GM19395 (cell line): ENCODE results near the gene TRIP6.

ENCODE experiments used
- ATAC-seq: cut with Tn5 transposase; IDR thresholded peaks from one replicate; pipeline ENCODE4 v1.9.1; 2021; ENCODE audit warnings: mild to moderate bottlenecking, moderate library complexity; ENCODE audit not compliant: unreplicated experiment

TRIP6 gene

DNA sequence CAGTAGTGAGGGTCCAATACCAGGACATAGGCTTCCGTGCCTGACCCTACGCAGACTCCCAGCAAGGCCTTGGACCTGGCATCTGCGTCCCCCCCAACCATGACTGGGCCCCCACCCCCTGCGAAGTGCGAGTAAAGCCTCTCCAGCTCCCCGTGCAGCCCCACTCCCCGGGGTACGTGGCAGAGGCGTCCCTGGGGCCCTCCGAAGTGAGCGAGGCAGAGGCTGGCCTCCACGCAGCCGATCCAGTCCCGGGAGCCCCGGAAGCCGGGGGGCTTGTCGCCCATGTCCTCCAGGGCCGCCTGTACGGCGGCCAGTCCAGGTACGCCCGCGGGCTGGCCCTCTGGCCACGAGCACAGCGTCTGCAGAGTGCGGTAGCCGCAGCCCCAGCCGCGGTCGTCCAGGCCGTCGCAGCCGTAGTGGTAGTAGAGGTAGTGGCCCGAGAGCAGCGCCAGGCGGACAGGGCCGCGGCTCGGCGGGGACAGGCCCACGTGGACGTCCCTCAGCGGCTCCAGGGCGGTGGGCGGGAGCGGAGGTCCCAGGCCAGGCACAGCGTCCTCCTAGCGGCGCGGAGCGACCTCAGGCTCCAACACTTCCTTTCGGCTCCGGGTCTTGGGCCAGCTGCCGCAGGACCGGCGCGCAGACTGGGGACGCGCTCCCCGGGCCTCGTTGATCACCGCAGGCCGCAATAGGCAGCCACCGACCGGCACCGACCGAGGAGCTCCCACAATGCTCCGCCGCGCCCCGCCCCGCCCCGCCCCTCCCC, 22.0 kb downstream of the TRIP6 start, which contains the start of gene UFSP1:
Gene UFSP1 (minus strand): TSS at position 728 of the 763 bp plus-strand sequence. CDS start 444 bp downstream, at position 284.
- ATAC-seq: peak; percentile 24

GRCh38 chr7:100890653-100891567, 23.7 kb downstream of the TRIP6 start:
- ATAC-seq: no peak

- ATAC-seq: no peak
These were observed 24.5 kb downstream of the TRIP6 start for GRCh38 chr7:100891568-100892247.

DNA sequence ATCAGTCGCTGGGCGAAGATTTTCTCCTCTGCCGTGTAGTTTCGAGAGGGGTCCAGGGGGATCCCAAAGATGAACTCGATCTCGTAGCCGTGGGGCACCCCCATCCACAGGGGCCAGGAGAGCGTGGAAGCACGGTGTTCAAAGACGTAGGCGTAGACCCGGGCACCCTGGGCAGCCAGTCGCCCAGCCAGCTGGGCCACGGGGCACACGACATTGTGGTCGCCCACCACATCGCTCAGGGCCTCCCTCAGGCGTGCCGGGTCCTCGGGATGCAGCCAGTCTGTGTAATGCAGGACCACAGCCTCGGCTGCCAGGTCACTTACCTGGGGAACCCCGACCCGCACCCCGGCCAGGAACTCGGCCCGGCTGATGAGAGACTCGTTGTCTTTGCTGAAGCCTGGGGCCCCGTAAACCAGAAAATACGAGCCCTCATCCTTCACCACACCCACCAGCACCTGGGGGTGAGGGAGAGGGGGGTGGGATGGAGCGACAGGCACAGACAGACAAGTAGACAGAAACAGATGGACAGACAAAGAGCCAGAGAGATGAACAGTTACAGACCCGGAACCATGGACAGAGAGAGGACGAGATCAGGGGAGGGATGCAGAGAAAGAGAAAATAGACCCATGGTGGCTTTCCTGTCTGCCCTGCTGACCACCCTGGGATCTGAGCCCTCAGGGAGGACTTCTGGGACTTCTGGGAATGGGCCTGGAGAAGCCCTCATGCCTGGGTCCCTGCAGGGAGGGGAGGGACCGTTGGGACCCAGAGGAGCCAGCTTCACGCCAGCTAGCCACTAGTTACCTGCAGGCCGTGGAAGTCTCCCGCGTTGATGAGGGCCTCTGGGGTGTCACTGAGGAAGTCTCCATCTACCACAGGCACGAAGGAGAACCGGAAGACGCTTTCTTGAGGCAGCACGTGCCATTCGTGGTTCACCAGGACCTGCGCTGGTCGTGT, 25.5 kb downstream of the TRIP6 start:
- ATAC-seq: no peak

- ATAC-seq: no peak
These were observed 26.2 kb downstream of the TRIP6 start for GRCh38 chr7:100893318-100893895.

GRCh38 chr7:100893910-100894721, 26.9 kb downstream of the TRIP6 start:
- ATAC-seq: no peak

- no peak for ATAC-seq
These were observed 27.9 kb downstream of the TRIP6 start for GRCh38 chr7:100894860-100895700.

DNA sequence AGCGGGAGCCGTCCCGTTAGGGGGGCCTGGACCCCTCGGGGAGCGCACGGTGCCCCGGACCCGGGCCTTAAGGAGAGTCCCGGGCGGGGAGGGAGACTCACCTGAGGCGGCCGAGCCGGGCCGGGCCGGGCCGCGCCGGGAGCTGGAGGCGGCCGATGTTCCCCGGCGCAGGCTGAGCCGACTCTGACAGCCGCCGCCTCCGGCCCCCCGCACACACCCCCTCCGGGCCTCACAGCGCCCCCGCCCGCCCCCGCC, 28.4 kb downstream of the TRIP6 start, which contains the start of gene ACHE:
Gene ACHE (minus strand): TSS at position 188 of the 255 bp plus-strand sequence. CDS start 1,656 bp downstream, outside the sequence.
- no peak for ATAC-seq

DNA sequence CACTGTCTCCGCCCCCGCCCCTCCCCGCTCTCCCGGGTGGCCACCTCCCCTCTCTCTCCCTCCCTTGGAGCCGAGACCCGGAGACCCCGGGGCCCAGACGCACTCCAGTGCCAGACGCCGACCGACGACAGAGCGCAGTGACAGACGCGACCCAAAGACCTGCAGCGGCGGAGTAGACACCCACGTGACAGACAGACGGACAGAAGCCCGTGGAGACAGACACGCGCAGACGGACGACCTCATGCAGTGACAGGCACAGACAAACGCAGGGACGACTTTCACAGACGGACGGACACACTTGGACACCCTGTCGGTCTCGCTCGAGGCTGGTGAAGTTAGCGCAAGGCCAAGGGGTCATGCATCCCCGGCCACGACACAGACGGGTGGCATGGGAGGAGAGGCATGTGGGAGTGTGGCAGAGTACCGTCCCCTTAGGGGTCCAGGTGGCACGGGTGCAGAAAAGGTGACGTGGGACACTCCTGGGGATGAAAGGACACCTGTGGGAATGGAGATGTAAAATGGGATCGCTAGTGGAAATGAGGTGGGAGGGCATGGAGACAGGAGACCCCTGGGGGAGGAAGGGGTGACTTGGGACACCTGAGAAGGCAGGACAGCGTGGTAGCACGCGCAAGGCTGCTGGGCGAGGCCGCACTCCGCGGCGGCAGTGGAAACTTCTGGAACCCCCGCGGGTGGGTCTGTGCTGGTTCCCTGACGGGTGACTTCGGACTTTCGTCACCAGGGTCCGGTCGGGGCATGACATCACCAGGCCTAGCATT, 29.0 kb downstream of the TRIP6 start:
- ATAC-seq: no peak

DNA sequence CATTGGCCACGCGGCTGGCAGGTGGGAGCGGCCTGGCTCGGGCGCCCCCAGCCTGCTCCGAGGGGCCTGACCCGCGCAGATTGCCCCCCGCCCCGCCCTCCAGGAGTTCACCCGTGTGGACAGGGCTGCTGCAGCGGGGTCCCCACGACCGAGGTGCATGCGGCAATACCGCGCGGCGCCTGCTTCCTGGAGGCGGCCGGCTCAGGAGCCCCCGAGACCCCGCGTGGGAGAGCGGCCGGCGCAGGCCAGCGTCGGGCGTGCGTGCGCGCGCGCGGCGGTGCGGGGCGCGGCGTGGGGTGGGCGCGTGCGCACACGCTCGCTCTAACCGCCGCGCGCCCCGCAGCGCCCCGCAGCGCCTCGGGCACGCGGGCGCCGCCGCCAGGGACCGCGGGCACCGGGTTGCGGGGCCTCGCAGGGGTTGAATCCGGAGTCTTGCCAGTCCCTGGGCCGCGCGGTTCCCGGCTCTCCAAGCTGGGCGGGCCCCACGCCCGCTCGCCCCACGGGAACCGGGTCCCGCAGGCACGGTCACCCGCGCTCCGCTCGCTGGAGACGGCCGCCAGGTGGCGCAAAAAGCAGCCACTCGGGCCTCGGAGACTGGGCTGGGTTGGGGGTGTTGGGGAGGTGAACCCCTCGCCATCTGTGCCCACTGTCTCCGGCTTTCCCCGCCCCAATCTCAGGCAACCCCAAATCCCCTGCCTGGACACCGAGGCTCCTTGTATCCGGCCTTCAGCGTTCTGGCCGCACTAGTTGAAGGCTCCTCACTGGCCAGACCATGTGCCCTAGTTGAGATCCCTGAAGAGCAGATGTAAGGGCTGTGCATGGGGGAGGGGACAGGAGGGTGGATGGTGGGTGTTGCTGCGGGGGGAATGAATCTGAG, 29.8 kb downstream of the TRIP6 start:
- no peak for ATAC-seq

DNA sequence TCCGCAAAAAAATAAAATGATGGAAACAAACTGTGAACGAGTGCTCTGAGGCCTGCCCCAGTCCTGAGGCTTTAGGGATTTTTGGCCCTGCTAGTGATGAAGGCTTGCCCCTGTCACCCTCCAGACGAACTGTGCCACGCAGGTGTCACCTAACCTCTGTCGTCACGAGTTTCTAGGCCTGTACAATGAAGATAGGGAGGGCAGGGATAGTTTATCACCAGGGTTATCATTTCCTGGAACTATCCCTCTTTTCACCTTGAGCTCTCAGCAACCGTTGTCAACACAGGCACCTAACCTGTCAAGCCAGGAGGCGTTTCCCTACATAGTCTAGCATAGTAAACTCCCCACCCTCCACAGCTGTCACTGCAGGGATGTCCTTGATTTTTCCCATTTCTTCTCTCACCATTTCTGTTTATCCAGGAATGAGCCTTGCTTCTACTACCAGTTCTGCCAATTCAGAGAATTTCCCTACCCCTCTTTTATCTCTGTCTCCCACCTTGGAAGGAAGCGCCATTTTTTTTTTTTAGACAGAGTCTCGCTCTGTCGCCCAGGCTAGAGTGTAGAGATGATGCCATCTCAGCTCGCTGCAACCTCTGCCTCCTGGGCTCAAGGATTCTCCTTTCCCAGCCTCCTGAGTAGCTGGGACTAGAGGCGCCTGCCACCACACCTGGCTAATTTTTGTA, 30.7 kb downstream of the TRIP6 start:
- ATAC-seq: no peak

- ATAC-seq: no peak
These were observed 32.2 kb downstream of the TRIP6 start for GRCh38 chr7:100899432-100899831.

DNA sequence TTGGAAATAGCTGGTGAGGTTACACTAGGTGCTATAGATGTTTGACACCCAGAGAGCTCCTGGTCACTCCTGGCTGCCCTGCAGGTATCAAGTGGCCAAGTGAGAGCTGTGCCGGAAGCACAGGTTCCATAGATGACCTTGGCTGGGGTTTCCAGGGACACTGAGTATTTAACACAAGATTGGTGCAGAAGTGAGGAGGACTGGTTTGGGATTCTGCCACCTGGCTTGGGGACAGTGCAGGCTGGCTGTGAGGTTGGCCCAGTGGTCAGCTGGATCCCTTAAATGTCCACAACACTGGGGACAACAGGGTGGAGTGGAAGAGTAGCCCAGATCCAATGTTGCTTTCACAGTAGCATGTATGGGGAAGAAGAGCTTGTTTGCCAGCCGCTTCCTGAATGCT, 33.8 kb downstream of the TRIP6 start:
- no peak for ATAC-seq

DNA sequence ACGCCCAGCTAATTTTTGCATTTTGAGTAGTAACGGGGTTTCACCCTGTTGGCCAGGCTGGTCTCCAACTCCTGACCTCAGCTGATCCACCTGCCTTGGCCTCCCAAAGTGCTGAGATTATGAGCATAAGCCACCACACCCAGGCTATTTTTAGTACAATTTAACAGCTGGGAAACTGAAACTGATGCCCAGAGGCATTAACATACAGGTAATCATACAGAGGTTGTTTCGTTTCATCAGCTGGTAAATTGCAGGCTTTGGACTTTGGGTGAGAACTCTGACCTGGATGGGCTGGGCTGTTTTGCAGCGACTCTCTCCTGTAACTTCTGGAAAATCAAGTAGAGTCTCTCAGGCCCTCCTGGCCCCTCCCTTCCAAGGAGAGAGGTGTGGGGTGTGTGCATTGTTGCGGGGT, 34.7 kb downstream of the TRIP6 start:
- ATAC-seq: no peak

DNA sequence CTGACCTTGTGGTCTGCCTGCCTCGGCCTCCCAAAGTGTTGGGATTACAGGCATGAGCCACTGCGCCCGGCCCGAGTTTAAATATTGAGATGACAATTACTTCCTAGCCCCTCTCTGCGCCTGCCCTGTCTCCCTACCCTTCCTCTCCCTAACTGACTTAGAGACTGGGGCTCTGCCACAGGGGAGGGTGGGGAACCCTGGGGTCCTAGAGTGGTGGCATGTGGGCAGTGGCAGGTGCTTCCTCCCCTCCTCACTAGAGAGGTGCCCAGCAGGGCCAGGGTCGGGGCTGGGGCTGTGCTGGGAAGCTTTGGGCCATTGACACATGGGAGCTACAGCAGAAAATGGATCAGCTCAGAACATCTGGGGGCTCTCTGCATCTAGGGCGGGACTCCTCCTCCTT, 35.5 kb downstream of the TRIP6 start:
- no peak for ATAC-seq

GRCh38 chr7:100908512-100908911, 41.3 kb downstream of the TRIP6 start:
- no peak for ATAC-seq
